Measurements from ENCODE around the gene CDCA3.

CDCA3 gene

GRCh38 chr12:6818645-6819044, 32.4 kb downstream of the CDCA3 start:
- TF ChIP-seq CTCF (IDR thresholded peaks at IDR 0.05; ENCODE audit: low read depth, low read length), result no peak
- TF ChIP-seq POLR2A (IDR thresholded peaks at IDR 0.05; ENCODE audit: extremely low read depth, insufficient read length), result no peak
- TF ChIP-seq MYC (IDR thresholded peaks at IDR 0.05; ENCODE audit: low read depth, low read length), result no peak
- no peak overlapping the region for H3K4me3 ChIP-seq (ENCODE audit: low read depth, low read length)
- no peak for DNase-seq (ENCODE audit: low read depth)

- DNase-seq (ENCODE audit: low read depth), result no peak
- TF ChIP-seq MAX (IDR thresholded peaks at IDR 0.05; ENCODE audit: low read depth, low read length) (no peak), CTCF (IDR thresholded peaks at IDR 0.05; ENCODE audit: low read depth, low read length) (no peak), POLR2A (IDR thresholded peaks at IDR 0.05; ENCODE audit: extremely low read depth, insufficient read length) (no peak), MYC (IDR thresholded peaks at IDR 0.05; ENCODE audit: low read depth, low read length) (no peak)
- no peak overlapping the region for H3K4me3 ChIP-seq (ENCODE audit: low read depth, low read length)
Measured at GRCh38 chr12:6818222-6818621, 32.9 kb downstream of the CDCA3 start.

- no peak overlapping the region for H3K4me3 ChIP-seq (ENCODE audit: low read depth, low read length)
- TF ChIP-seq POLR2A (IDR thresholded peaks at IDR 0.05; ENCODE audit: extremely low read depth, insufficient read length) (no peak), MYC (IDR thresholded peaks at IDR 0.05; ENCODE audit: low read depth, low read length) (no peak), CTCF (IDR thresholded peaks at IDR 0.05; ENCODE audit: low read depth, low read length) (no peak), MAX (IDR thresholded peaks at IDR 0.05; ENCODE audit: low read depth, low read length) (no peak)
- no peak for DNase-seq (ENCODE audit: low read depth)
Measured at GRCh38 chr12:6817662-6818157, 33.4 kb downstream of the CDCA3 start.

GRCh38 chr12:6817098-6817497, 34.0 kb downstream of the CDCA3 start:
- no peak for DNase-seq (ENCODE audit: low read depth)
- no peak overlapping the region for H3K4me3 ChIP-seq (ENCODE audit: low read depth, low read length)
- TF ChIP-seq POLR2A (IDR thresholded peaks at IDR 0.05; ENCODE audit: extremely low read depth, insufficient read length) (no peak), MAX (IDR thresholded peaks at IDR 0.05; ENCODE audit: low read depth, low read length) (no peak), MYC (IDR thresholded peaks at IDR 0.05; ENCODE audit: low read depth, low read length) (no peak), CTCF (IDR thresholded peaks at IDR 0.05; ENCODE audit: low read depth, low read length) (no peak)

GRCh38 chr12:6816598-6816997, 34.5 kb downstream of the CDCA3 start:
- H3K4me3 ChIP-seq (ENCODE audit: low read depth, low read length), result no peak overlapping the region
- TF ChIP-seq MYC (IDR thresholded peaks at IDR 0.05; ENCODE audit: low read depth, low read length) (no peak), CTCF (IDR thresholded peaks at IDR 0.05; ENCODE audit: low read depth, low read length) (no peak), MAX (IDR thresholded peaks at IDR 0.05; ENCODE audit: low read depth, low read length) (no peak), POLR2A (IDR thresholded peaks at IDR 0.05; ENCODE audit: extremely low read depth, insufficient read length) (no peak)
- no peak for DNase-seq (ENCODE audit: low read depth)

GRCh38 chr12:6813363-6813762, 37.7 kb downstream of the CDCA3 start:
- TF ChIP-seq MYC (IDR thresholded peaks at IDR 0.05; ENCODE audit: low read depth, low read length) (no peak), POLR2A (IDR thresholded peaks at IDR 0.05; ENCODE audit: extremely low read depth, insufficient read length) (no peak), CTCF (IDR thresholded peaks at IDR 0.05; ENCODE audit: low read depth, low read length) (no peak), MAX (IDR thresholded peaks at IDR 0.05; ENCODE audit: low read depth, low read length) (no peak)
- no peak overlapping the region for H3K4me3 ChIP-seq (ENCODE audit: low read depth, low read length)
- DNase-seq (ENCODE audit: low read depth), result no peak

Measured in NB4 (cell line).